ENCODE measurements around the gene MARF1. TPM values are rescaled to one million over a fixed set of nuclear protein-coding genes. Genes with fewer than 3 reads are reported as not detected.
A peak's percentile ranks its signal among the peaks of the same experiment; 100 is the strongest.

Gene MARF1
- total and polyA plus RNA-seq, 9 of the 15 experiments (the other 6 are each of a cell fraction or from before 2014, with no cell fraction given): 4.7 to 33.2 (median 11.7) TPM

DNA sequence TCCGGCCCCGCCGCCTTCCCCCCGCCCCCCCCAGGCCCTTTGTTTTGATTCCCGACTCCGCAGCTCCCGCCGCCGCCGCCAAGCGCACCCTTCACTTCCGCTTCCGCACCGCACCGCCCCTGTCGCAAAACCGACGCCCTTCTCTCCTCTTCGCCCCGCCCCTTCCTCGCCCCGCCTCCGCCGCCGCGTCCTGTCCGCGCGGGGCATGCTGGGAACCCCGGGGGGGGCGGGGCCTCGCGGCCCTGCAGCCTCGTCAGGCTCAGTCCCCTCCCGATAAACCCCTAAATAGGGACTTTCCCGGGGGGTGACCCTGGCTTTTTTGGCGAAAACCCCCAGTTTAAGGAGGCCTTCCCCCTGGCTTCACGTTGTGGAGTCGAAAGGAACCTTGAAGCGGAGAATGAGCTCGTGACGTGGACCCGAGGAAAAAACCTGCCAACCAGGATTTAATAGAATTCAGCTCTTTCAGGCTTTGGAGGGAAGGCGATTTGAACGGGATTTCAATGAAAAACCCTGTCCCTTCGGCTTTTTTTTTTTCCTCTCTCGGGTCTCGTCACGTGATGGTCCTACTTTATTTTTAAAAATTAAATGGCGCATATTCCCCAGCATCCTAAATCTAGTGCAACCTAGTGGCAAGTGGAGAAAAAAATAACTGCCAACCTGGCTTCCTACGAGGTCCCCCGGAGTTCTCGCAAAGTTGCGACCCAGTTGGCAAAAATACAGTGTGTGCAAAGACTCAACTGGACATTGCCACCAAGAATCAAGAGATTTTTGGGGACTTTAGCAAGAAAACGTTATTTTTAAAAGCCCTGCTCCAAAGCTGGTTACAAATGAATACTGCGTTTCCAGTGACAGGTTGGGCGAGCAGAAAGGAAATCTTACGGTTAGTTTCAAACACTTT is at the start of gene MARF1 (continued):
- TF ChIP-seq, protein P1, sequence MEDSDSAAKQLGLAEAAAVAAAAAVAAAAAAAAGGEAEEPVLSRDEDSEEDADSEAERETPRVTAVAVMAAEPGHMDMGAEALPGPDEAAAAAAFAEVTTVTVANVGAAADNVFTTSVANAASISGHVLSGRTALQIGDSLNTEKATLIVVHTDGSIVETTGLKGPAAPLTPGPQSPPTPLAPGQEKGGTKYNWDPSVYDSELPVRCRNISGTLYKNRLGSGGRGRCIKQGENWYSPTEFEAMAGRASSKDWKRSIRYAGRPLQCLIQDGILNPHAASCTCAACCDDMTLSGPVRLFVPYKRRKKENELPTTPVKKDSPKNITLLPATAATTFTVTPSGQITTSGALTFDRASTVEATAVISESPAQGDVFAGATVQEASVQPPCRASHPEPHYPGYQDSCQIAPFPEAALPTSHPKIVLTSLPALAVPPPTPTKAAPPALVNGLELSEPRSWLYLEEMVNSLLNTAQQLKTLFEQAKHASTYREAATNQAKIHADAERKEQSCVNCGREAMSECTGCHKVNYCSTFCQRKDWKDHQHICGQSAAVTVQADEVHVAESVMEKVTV (CRISPR knock-in tag; IDR thresholded peaks at IDR 0.05): 0 out of 2 replicates have a peak, but pooled peaks have one; percentile 9
- no peak for TF ChIP-seq ZNF212 (CRISPR knock-in tag; IDR thresholded peaks at IDR 0.05)
- TF ChIP-seq ZNF134 (CRISPR knock-in tag; conservative IDR thresholded peaks at IDR 0.05): no peak
- TF ChIP-seq, protein P2, sequence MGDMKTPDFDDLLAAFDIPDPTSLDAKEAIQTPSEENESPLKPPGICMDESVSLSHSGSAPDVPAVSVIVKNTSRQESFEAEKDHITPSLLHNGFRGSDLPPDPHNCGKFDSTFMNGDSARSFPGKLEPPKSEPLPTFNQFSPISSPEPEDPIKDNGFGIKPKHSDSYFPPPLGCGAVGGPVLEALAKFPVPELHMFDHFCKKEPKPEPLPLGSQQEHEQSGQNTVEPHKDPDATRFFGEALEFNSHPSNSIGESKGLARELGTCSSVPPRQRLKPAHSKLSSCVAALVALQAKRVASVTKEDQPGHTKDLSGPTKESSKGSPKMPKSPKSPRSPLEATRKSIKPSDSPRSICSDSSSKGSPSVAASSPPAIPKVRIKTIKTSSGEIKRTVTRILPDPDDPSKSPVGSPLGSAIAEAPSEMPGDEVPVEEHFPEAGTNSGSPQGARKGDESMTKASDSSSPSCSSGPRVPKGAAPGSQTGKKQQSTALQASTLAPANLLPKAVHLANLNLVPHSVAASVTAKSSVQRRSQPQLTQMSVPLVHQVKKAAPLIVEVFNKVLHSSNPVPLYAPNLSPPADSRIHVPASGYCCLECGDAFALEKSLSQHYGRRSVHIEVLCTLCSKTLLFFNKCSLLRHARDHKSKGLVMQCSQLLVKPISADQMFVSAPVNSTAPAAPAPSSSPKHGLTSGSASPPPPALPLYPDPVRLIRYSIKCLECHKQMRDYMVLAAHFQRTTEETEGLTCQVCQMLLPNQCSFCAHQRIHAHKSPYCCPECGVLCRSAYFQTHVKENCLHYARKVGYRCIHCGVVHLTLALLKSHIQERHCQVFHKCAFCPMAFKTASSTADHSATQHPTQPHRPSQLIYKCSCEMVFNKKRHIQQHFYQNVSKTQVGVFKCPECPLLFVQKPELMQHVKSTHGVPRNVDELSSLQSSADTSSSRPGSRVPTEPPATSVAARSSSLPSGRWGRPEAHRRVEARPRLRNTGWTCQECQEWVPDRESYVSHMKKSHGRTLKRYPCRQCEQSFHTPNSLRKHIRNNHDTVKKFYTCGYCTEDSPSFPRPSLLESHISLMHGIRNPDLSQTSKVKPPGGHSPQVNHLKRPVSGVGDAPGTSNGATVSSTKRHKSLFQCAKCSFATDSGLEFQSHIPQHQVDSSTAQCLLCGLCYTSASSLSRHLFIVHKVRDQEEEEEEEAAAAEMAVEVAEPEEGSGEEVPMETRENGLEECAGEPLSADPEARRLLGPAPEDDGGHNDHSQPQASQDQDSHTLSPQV (IDR thresholded peaks at IDR 0.05): 0 out of 2 replicates have a peak, but pooled peaks have one; percentile 25
- peak; percentile 92 for TF ChIP-seq POLR2H (tag; IDR thresholded peaks at IDR 0.05; ENCODE audit: low read depth)
- TF ChIP-seq RFX1 (IDR thresholded peaks at IDR 0.05): no peak
- peak; percentile 96 for TF ChIP-seq GABPA (tag; conservative IDR thresholded peaks at IDR 0.05; ENCODE audit: low read depth)
- TF ChIP-seq FOXJ3 (CRISPR knock-in tag; IDR thresholded peaks at IDR 0.05): no peak
- TF ChIP-seq EP400 (IDR thresholded peaks at IDR 0.05): peak; percentile 56
- TF ChIP-seq, protein P3, sequence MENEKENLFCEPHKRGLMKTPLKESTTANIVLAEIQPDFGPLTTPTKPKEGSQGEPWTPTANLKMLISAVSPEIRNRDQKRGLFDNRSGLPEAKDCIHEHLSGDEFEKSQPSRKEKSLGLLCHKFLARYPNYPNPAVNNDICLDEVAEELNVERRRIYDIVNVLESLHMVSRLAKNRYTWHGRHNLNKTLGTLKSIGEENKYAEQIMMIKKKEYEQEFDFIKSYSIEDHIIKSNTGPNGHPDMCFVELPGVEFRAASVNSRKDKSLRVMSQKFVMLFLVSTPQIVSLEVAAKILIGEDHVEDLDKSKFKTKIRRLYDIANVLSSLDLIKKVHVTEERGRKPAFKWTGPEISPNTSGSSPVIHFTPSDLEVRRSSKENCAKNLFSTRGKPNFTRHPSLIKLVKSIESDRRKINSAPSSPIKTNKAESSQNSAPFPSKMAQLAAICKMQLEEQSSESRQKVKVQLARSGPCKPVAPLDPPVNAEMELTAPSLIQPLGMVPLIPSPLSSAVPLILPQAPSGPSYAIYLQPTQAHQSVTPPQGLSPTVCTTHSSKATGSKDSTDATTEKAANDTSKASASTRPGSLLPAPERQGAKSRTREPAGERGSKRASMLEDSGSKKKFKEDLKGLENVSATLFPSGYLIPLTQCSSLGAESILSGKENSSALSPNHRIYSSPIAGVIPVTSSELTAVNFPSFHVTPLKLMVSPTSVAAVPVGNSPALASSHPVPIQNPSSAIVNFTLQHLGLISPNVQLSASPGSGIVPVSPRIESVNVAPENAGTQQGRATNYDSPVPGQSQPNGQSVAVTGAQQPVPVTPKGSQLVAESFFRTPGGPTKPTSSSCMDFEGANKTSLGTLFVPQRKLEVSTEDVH (IDR thresholded peaks at IDR 0.05; ENCODE audit: low read depth, partially characterized antibody): no peak
- TF ChIP-seq CHD2 (IDR thresholded peaks at IDR 0.05; ENCODE audit: low read depth, low read length): peak; percentile 5; the same call in 1 of the 2 replicates
- TF ChIP-seq, protein P4, sequence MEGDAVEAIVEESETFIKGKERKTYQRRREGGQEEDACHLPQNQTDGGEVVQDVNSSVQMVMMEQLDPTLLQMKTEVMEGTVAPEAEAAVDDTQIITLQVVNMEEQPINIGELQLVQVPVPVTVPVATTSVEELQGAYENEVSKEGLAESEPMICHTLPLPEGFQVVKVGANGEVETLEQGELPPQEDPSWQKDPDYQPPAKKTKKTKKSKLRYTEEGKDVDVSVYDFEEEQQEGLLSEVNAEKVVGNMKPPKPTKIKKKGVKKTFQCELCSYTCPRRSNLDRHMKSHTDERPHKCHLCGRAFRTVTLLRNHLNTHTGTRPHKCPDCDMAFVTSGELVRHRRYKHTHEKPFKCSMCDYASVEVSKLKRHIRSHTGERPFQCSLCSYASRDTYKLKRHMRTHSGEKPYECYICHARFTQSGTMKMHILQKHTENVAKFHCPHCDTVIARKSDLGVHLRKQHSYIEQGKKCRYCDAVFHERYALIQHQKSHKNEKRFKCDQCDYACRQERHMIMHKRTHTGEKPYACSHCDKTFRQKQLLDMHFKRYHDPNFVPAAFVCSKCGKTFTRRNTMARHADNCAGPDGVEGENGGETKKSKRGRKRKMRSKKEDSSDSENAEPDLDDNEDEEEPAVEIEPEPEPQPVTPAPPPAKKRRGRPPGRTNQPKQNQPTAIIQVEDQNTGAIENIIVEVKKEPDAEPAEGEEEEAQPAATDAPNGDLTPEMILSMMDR (IDR thresholded peaks at IDR 0.05 in 2 of 3, conservative IDR thresholded peaks at IDR 0.05 in 1 of 3; ENCODE audit: insufficient read depth in 2 of 3, low read depth in 1 of 3, low read length in 3 of 3): peak; percentile 44 to 58 (median 58); a peak in 5 of 6 replicates
- peak; percentile 88 for TF ChIP-seq TOE1 (IDR thresholded peaks at IDR 0.05; ENCODE audit: borderline replicate concordance)
- TF ChIP-seq TOE1 (CRISPR knock-in tag; IDR thresholded peaks at IDR 0.05; ENCODE audit: borderline replicate concordance, low read depth): no peak
- TF ChIP-seq ZNF76 (CRISPR knock-in tag; IDR thresholded peaks at IDR 0.05; ENCODE audit: borderline replicate concordance): peak; percentile 82; the same call in 1 of the 2 replicates
